WTC11 (cell line): Measurements from ENCODE around the gene PLEKHA5. TPM values are rescaled to one million over a fixed set of nuclear protein-coding genes. Genes with fewer than 3 reads are reported as not detected.

Experiments used
- ATAC-seq: fragments of 200-7000 bp; cut with Tn5 transposase; 2 replicates; pipeline ENCODE4 v1.10.0; 2021; ENCODE audit warnings: mild to moderate bottlenecking, moderate library complexity
- CTCF ChIA-PET: fragments of 300-600 bp; sonication (Branson Sonifier 250); formaldehyde crosslinking; loops from one replicate; lab custom pipeline; 2021; ENCODE audit warnings: antibody characterized with exemption; lab: Charles Lee
- POLR2A ChIA-PET: fragments of 350-600 bp; sonication (Branson Sonifier 250); formaldehyde crosslinking; loops from one replicate; lab custom pipeline; 2021; ENCODE audit warnings: antibody characterized with exemption; lab: Charles Lee
- DNase-seq: peaks from one replicate; pipeline ENCODE4 v3.0.0; 2021; ENCODE audit warnings: low spot score
- H3K27ac Mint-ChIP-seq: 2 replicates; pipeline ENCODE4 v1.8.0; 2021; ENCODE audit warnings: mixed read lengths
- H3K27me3 Mint-ChIP-seq: 2 replicates; pipeline ENCODE4 v1.8.0; 2021; ENCODE audit warnings: low read depth, mild to moderate bottlenecking, moderate library complexity, mixed read lengths
- H3K36me3 Mint-ChIP-seq: 2 replicates; pipeline ENCODE4 v1.8.0; 2021; ENCODE audit warnings: mixed read lengths
- H3K4me1 Mint-ChIP-seq: 2 replicates; pipeline ENCODE4 v1.8.0; 2022; ENCODE audit warnings: mixed read lengths
- H3K4me3 Mint-ChIP-seq: 2 replicates; pipeline ENCODE4 v1.8.0; 2021; ENCODE audit warnings: mild to moderate bottlenecking, moderate library complexity, mixed read lengths
- H3K9me3 Mint-ChIP-seq: 2 replicates; pipeline ENCODE4 v1.8.0; 2021; ENCODE audit warnings: mixed read lengths
- ATF2 ChIP-seq: sonication (generic); formaldehyde crosslinking; IDR thresholded peaks from 2 replicates; pipeline ENCODE4 v1.8.1; 2022; ENCODE audit warnings: low read depth, missing genetic modification reagents, borderline replicate concordance
- FOXJ3 ChIP-seq: sonication (generic); formaldehyde crosslinking; IDR thresholded peaks from 2 replicates; pipeline ENCODE4 v1.9.0; 2021; ENCODE audit warnings: missing genetic modification reagents, mild to moderate bottlenecking, borderline replicate concordance
- FOXP1 ChIP-seq: sonication (generic); formaldehyde crosslinking; IDR thresholded peaks from 2 replicates; pipeline ENCODE4 v1.8.0; 2022; ENCODE audit warnings: missing genetic modification reagents, mild to moderate bottlenecking, moderate library complexity, borderline replicate concordance
- GABPB1 ChIP-seq: sonication (generic); formaldehyde crosslinking; IDR thresholded peaks from 2 replicates; pipeline ENCODE4 v1.8.1; 2023; ENCODE audit warnings: mild to moderate bottlenecking, missing genetic modification reagents
- MLX ChIP-seq: sonication (generic); formaldehyde crosslinking; IDR thresholded peaks from 2 replicates; pipeline ENCODE4 v1.8.1; 2023; ENCODE audit warnings: mild to moderate bottlenecking, missing genetic modification reagents, moderate library complexity
- MYBL2 ChIP-seq: sonication (generic); formaldehyde crosslinking; IDR thresholded peaks from 2 replicates; pipeline ENCODE4 v1.8.1; 2023; ENCODE audit warnings: mild to moderate bottlenecking, moderate library complexity, missing genetic modification reagents
- NFE2L1 ChIP-seq: sonication (generic); formaldehyde crosslinking; IDR thresholded peaks from 2 replicates; pipeline ENCODE4 v1.8.1; 2023; ENCODE audit warnings: missing genetic modification reagents
- SP1 ChIP-seq: sonication (generic); formaldehyde crosslinking; conservative IDR thresholded peaks from 2 replicates; pipeline ENCODE4 v1.8.1; 2022; ENCODE audit warnings: missing genetic modification reagents
- USF2 ChIP-seq: sonication (generic); formaldehyde crosslinking; IDR thresholded peaks from 2 replicates; pipeline ENCODE4 v1.8.1; 2023; ENCODE audit warnings: mild to moderate bottlenecking, missing genetic modification reagents, moderate library complexity
- ZNF138 ChIP-seq: sonication (generic); formaldehyde crosslinking; conservative IDR thresholded peaks from 2 replicates; pipeline ENCODE4 v1.8.1; 2022; ENCODE audit warnings: mild to moderate bottlenecking, moderate library complexity, missing genetic modification reagents
- ZNF281 ChIP-seq: sonication (generic); formaldehyde crosslinking; IDR thresholded peaks from 2 replicates; pipeline ENCODE4 v1.8.0; 2023; ENCODE audit warnings: mild to moderate bottlenecking, missing genetic modification reagents
- ZNF416 ChIP-seq: fragments of 250-450 bp; sonication (Bioruptor Pico); IDR thresholded peaks from 2 replicates; pipeline ENCODE4 v1.9.0; 2021; ENCODE audit warnings: mild to moderate bottlenecking, inconsistent platforms
- ZNF532 ChIP-seq: fragments of 250-450 bp; sonication (Bioruptor Pico); IDR thresholded peaks from 2 replicates; pipeline ENCODE4 v1.9.0; 2021; ENCODE audit warnings: mild to moderate bottlenecking, borderline replicate concordance
- total RNA-seq: library from RNA; stranded (reverse); gene quantifications from 3 replicates; pipeline ENCODE4 v1.2.3, GENCODE V29; 2021
- TF ChIP-seq, protein P1 (sequence below): sonication (generic); formaldehyde crosslinking; IDR thresholded peaks from 2 replicates; pipeline ENCODE4 v1.8.1; 2022; ENCODE audit warnings: low read depth, mild to moderate bottlenecking, moderate library complexity, missing genetic modification reagents, borderline replicate concordance
- TF ChIP-seq, protein P2 (sequence below): sonication (generic); formaldehyde crosslinking; IDR thresholded peaks from 2 replicates; pipeline ENCODE4 v1.8.0; 2022; ENCODE audit warnings: missing genetic modification reagents
- TF ChIP-seq, protein P3 (sequence below): sonication (generic); formaldehyde crosslinking; IDR thresholded peaks from 2 replicates; pipeline ENCODE4 v1.8.0; 2022; ENCODE audit warnings: mild to moderate bottlenecking, missing genetic modification reagents

The PLEKHA5 gene
- total RNA-seq, 1 experiment from 2014 or later: 61.1 TPM

DNA sequence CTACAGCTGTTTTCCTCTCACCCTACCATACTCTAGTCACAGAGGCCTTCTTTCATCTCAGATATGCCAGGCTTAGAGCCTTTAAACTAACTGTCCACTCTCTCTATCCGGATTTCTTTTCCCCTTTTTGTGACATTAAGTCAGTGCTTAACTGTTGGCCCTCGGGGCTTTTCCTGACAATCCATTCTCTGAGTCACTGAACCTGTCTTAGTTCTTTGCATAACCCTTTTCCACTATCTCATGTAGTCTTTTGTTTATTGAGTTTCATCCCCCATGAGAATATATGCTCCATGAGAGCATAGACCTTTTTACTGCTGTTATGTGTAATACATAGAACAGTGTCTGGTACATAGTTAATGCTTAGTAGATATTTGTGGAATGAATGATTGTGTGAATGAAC, 68.7 kb downstream of the PLEKHA5 start (continued):
- no peak for TF ChIP-seq ZNF416 (CRISPR knock-in tag)
- no peak for TF ChIP-seq ZNF532 (CRISPR knock-in tag)
- no peak for TF ChIP-seq MLX (CRISPR knock-in tag)
- no peak for TF ChIP-seq ATF2 (CRISPR knock-in tag)
- no peak for TF ChIP-seq NFE2L1 (CRISPR knock-in tag)
- TF ChIP-seq, all 79 proteins: peak for 0

- no peak for ATAC-seq
- no peak overlapping the region for H3K4me3 Mint-ChIP-seq
Measured at GRCh38 chr12:19199332-19199731, 69.8 kb downstream of the PLEKHA5 start.

More at GRCh38 chr12:19199332-19199731, 69.8 kb downstream of the PLEKHA5 start:
- TF ChIP-seq SP1 (CRISPR knock-in tag) (no peak), ZNF138 (CRISPR knock-in tag) (no peak), FOXJ3 (CRISPR knock-in tag) (no peak), GABPB1 (CRISPR knock-in tag) (no peak), MYBL2 (CRISPR knock-in tag) (no peak), USF2 (no peak), ZNF281 (no peak), FOXP1 (CRISPR knock-in tag) (no peak)
- TF ChIP-seq, protein P1, sequence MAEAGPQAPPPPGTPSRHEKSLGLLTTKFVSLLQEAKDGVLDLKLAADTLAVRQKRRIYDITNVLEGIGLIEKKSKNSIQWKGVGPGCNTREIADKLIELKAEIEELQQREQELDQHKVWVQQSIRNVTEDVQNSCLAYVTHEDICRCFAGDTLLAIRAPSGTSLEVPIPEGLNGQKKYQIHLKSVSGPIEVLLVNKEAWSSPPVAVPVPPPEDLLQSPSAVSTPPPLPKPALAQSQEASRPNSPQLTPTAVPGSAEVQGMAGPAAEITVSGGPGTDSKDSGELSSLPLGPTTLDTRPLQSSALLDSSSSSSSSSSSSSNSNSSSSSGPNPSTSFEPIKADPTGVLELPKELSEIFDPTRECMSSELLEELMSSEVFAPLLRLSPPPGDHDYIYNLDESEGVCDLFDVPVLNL (CRISPR knock-in tag): no peak
- TF ChIP-seq, protein P2, sequence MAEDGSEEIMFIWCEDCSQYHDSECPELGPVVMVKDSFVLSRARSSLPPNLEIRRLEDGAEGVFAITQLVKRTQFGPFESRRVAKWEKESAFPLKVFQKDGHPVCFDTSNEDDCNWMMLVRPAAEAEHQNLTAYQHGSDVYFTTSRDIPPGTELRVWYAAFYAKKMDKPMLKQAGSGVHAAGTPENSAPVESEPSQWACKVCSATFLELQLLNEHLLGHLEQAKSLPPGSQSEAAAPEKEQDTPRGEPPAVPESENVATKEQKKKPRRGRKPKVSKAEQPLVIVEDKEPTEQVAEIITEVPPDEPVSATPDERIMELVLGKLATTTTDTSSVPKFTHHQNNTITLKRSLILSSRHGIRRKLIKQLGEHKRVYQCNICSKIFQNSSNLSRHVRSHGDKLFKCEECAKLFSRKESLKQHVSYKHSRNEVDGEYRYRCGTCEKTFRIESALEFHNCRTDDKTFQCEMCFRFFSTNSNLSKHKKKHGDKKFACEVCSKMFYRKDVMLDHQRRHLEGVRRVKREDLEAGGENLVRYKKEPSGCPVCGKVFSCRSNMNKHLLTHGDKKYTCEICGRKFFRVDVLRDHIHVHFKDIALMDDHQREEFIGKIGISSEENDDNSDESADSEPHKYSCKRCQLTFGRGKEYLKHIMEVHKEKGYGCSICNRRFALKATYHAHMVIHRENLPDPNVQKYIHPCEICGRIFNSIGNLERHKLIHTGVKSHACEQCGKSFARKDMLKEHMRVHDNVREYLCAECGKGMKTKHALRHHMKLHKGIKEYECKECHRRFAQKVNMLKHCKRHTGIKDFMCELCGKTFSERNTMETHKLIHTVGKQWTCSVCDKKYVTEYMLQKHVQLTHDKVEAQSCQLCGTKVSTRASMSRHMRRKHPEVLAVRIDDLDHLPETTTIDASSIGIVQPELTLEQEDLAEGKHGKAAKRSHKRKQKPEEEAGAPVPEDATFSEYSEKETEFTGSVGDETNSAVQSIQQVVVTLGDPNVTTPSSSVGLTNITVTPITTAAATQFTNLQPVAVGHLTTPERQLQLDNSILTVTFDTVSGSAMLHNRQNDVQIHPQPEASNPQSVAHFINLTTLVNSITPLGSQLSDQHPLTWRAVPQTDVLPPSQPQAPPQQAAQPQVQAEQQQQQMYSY: no peak
- TF ChIP-seq, protein P3, sequence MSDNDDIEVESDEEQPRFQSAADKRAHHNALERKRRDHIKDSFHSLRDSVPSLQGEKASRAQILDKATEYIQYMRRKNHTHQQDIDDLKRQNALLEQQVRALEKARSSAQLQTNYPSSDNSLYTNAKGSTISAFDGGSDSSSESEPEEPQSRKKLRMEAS (CRISPR knock-in tag): no peak
- no peaks in the 10 kb centered on the region for H3K27me3 Mint-ChIP-seq
- no peak overlapping the region for H3K27ac Mint-ChIP-seq
- ChIA-PET CTCF (interaction anchor here (0.8 to 1.5 kb wide), 2 partner anchors 9 to 13 kb away, joined by 3 to 9 read pairs; no protein-coding TSS in a partner anchor), POLR2A (no interaction called here)
- H3K9me3 Mint-ChIP-seq: no peaks in the 10 kb centered on the region
- H3K36me3 Mint-ChIP-seq: no peaks in the 10 kb centered on the region
- DNase-seq: no peak
- peaks cover 59% of the 10 kb centered on the region for H3K4me1 Mint-ChIP-seq
